Measurements from ENCODE around the gene DKK3. TPM values are rescaled to one million over a fixed set of nuclear protein-coding genes. Genes with fewer than 3 reads are reported as not detected.
A peak's percentile ranks its signal among the peaks of the same experiment; 100 is the strongest.

DKK3 gene
- total RNA-seq, 2 experiments from 2014 or later: not detected

DNA sequence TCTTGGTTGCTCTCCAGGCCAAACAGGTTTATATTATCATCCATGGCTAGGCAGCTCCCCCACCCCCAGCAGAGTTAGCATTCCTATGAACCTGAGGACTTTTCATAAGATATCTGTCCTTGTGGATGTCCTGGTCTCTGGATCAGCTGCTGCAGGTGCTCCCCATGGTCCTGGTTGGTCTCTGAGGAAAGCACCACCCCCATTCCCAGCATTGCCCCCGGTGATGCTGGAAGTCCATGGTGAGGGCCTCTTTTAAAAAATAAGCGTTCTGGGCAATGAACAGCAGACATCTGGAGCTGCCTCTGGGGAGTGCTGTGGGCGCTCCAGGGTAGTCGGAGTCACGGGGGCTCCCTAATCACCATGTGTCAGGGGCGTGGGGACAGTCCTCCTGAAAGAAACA is 26.6 kb downstream of the DKK3 start:
- H3K4me1 Mint-ChIP-seq: no peaks in the 10 kb centered on the region
- H3K4me3 Mint-ChIP-seq: no peak overlapping the region
- ChIA-PET CTCF (interaction anchor here (1.1 to 1.5 kb wide), 2 partner anchors 16 to 373 kb away, joined by 3 to 4 read pairs; no protein-coding TSS in a partner anchor), POLR2A (no interaction called here)
- H3K27ac Mint-ChIP-seq: no peak overlapping the region
- H3K27me3 Mint-ChIP-seq: no peaks in the 10 kb centered on the region
- no peaks in the 10 kb centered on the region for H3K9me3 Mint-ChIP-seq
- DNase-seq: no peak
- no peaks in the 10 kb centered on the region for H3K36me3 Mint-ChIP-seq (ENCODE audit: low read depth)

DNA sequence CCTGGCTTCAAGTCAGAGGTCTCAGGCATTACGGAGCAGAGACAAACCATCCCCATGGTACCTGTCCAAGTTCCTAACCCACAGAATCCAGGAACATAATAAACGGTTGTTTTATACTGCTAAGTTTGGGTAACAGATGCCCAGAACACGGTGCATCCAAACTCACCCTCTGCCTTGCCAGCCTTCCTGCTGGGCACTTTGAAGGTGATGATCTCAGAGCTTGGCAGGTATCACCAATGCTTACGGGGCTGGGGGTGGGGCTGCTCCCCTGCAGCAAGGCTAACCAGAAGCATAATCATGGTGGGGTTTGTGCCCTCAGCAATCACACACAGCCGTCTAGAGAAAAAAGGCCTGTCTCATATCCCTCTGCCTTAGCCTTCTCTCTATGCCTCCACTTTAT is 27.1 kb downstream of the DKK3 start:
- no peak for DNase-seq
- Mint-ChIP-seq H3K36me3 (ENCODE audit: low read depth) (no peaks in the 10 kb centered on the region), H3K4me3 (no peak overlapping the region), H3K27me3 (no peaks in the 10 kb centered on the region), H3K27ac (no peak overlapping the region), H3K4me1 (no peaks in the 10 kb centered on the region), H3K9me3 (no peaks in the 10 kb centered on the region)
- CTCF ChIA-PET: interaction anchor here (1.1 to 1.5 kb wide), 2 partner anchors 16 to 373 kb away, joined by 3 to 4 read pairs; no protein-coding TSS in a partner anchor
- POLR2A ChIA-PET: no interaction called here

DNA sequence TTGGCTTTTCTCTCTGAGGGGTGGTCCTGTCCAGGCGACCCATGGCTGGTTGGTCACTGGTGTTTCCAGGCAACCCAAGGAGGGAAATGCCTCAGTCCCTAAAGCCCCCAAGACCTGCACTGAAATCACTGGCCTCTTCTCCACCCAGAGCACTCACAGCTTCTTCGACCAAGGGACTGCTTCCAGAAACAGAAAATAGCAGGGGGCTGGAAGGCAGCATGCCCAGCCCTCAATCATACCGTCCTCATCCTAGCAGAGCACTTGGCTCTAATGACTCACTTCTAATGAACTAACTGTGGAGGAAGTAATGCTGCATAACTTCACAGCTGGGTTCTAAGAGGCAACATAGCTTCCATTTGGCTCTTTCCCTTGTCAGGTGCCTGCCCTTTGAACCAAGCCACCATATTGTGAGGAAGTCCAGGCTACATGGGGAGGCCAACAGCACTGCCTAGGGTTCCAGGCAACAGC is 27.6 kb downstream of the DKK3 start:
- CTCF ChIA-PET: interaction anchor here (1.3 kb wide), 1 partner anchor 15 kb away, joined by 3 read pairs; no protein-coding TSS in a partner anchor
- Mint-ChIP-seq H3K27me3 (no peaks in the 10 kb centered on the region), H3K27ac (no peak overlapping the region), H3K4me3 (no peak overlapping the region), H3K9me3 (no peaks in the 10 kb centered on the region), H3K36me3 (ENCODE audit: low read depth) (no peaks in the 10 kb centered on the region), H3K4me1 (peaks cover under 1% of the 10 kb centered on the region)
- POLR2A ChIA-PET: no interaction called here
- no peak for DNase-seq

DNA sequence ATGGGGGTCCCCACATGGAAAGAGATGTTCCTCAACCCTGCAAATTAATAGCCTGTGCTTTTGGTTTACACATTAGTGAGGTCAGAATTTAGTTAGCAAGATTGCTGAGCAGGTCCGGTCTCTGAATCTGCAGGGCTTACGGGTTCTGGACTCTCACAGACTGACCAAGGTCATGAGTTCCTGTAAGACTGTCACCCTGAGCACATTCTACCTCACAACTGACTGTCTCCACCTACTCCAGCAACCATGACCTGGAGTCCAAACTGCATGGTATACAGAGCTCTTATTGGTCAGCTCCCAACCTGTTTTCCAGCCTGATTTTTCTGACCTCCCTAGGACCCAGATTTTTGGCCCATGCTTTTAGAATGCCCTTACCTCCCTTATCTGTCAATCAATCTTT is 28.2 kb downstream of the DKK3 start:
- ChIA-PET CTCF (interaction anchor here (1.3 kb wide), 1 partner anchor 15 kb away, joined by 3 read pairs; no protein-coding TSS in a partner anchor), POLR2A (no interaction called here)
- H3K4me3 Mint-ChIP-seq: no peak overlapping the region
- DNase-seq: no peak
- H3K4me1 Mint-ChIP-seq: peaks cover 6% of the 10 kb centered on the region
- H3K9me3 Mint-ChIP-seq: no peaks in the 10 kb centered on the region
- H3K27ac Mint-ChIP-seq: no peak overlapping the region
- no peaks in the 10 kb centered on the region for H3K27me3 Mint-ChIP-seq
- H3K36me3 Mint-ChIP-seq (ENCODE audit: low read depth): no peaks in the 10 kb centered on the region

- Mint-ChIP-seq H3K27me3 (no peaks in the 10 kb centered on the region), H3K27ac (no peak overlapping the region), H3K4me3 (no peak overlapping the region), H3K36me3 (ENCODE audit: low read depth) (no peaks in the 10 kb centered on the region), H3K9me3 (no peaks in the 10 kb centered on the region), H3K4me1 (peaks cover 11% of the 10 kb centered on the region)
- POLR2A ChIA-PET: no interaction called here
- CTCF ChIA-PET: interaction anchor here (1.3 to 1.6 kb wide), 2 partner anchors 16 to 18 kb away, joined by 3 read pairs; no protein-coding TSS in a partner anchor
- no peak for DNase-seq
These were observed 28.8 kb downstream of the DKK3 start for GRCh38 chr11:11979488-11980117.

GRCh38 chr11:11978792-11979487 is 29.5 kb downstream of the DKK3 start:
- Mint-ChIP-seq H3K4me1 (peaks cover 15% of the 10 kb centered on the region), H3K36me3 (ENCODE audit: low read depth) (no peaks in the 10 kb centered on the region), H3K27me3 (no peaks in the 10 kb centered on the region), H3K27ac (no peak overlapping the region), H3K9me3 (no peaks in the 10 kb centered on the region), H3K4me3 (no peak overlapping the region)
- no peak for DNase-seq
- ChIA-PET CTCF (interaction anchor here (1.6 kb wide), 1 partner anchor 17 kb away, joined by 3 read pairs; no protein-coding TSS in a partner anchor), POLR2A (no interaction called here)

DNA sequence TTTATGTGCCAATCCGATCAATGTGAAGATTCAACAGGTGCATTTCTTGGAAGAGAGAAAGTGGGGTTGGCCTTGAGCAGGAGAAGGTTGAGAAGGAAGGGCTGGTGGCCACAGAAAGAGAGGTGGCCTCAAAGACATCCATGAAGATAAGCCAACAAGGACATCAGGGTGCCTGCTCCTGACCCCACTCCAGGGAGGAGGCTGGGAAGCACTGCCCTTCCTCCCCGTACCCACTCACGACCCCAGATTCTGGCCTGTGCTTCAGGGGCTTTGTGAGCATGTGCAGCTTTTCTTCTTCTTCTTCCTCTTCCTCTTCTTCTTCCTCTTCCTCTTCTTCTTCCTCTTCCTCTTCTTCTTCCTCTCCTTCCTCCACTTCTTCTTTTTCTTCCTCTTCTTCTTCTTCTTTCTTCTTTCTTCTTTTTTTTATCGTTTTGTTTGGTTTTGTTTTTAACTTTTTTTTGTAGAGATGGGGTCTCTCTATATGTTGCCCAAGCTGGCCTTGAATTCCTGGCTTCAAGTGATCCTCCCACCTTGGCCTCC is 30.3 kb downstream of the DKK3 start:
- DNase-seq: no peak
- H3K36me3 Mint-ChIP-seq (ENCODE audit: low read depth): no peaks in the 10 kb centered on the region
- peaks cover 15% of the 10 kb centered on the region for H3K4me1 Mint-ChIP-seq
- POLR2A ChIA-PET: no interaction called here
- no peak overlapping the region for H3K27ac Mint-ChIP-seq
- no peaks in the 10 kb centered on the region for H3K27me3 Mint-ChIP-seq
- H3K9me3 Mint-ChIP-seq: no peaks in the 10 kb centered on the region
- CTCF ChIA-PET: interaction anchor here (1.6 kb wide), 1 partner anchor 16 kb away, joined by 3 read pairs; no protein-coding TSS in a partner anchor
- no peak overlapping the region for H3K4me3 Mint-ChIP-seq

- Mint-ChIP-seq H3K4me3 (no peak overlapping the region), H3K9me3 (no peaks in the 10 kb centered on the region), H3K27ac (peak overlapping the region; percentile 68), H3K27me3 (no peaks in the 10 kb centered on the region), H3K4me1 (peaks cover 15% of the 10 kb centered on the region), H3K36me3 (ENCODE audit: low read depth) (no peaks in the 10 kb centered on the region)
- ChIA-PET POLR2A (interaction anchor here (0.7 kb wide), 1 partner anchor 12 kb away, joined by 3 read pairs; no protein-coding TSS in a partner anchor), CTCF (interaction anchor here (1.0 to 1.7 kb wide), 2 partner anchors 10 to 21 kb away, joined by 3 to 10 read pairs; no protein-coding TSS in a partner anchor)
- no peak for DNase-seq
These were observed 31.1 kb downstream of the DKK3 start for GRCh38 chr11:11977206-11977938.

GRCh38 chr11:11976481-11977127 is 31.8 kb downstream of the DKK3 start:
- peaks cover 15% of the 10 kb centered on the region for H3K4me1 Mint-ChIP-seq
- H3K9me3 Mint-ChIP-seq: no peaks in the 10 kb centered on the region
- CTCF ChIA-PET: interaction anchor here (1.0 to 1.7 kb wide), 3 partner anchors 10 to 20 kb away, joined by 3 to 10 read pairs (median 3); no protein-coding TSS in a partner anchor
- DNase-seq: no peak
- H3K4me3 Mint-ChIP-seq: no peak overlapping the region
- H3K36me3 Mint-ChIP-seq (ENCODE audit: low read depth): no peaks in the 10 kb centered on the region
- H3K27ac Mint-ChIP-seq: no peak overlapping the region
- POLR2A ChIA-PET: no interaction called here
- H3K27me3 Mint-ChIP-seq: no peaks in the 10 kb centered on the region

- no peaks in the 10 kb centered on the region for H3K9me3 Mint-ChIP-seq
- H3K27ac Mint-ChIP-seq: no peak overlapping the region
- H3K4me1 Mint-ChIP-seq: peaks cover 15% of the 10 kb centered on the region
- no peak for DNase-seq
- ChIA-PET POLR2A (no interaction called here), CTCF (interaction anchor here (1.2 to 1.7 kb wide), 3 partner anchors 8 to 1138 kb away, joined by 3 to 10 read pairs (median 3); no protein-coding TSS in a partner anchor)
- no peaks in the 10 kb centered on the region for H3K27me3 Mint-ChIP-seq
- no peaks in the 10 kb centered on the region for H3K36me3 Mint-ChIP-seq (ENCODE audit: low read depth)
- H3K4me3 Mint-ChIP-seq: no peak overlapping the region
These were observed 33.0 kb downstream of the DKK3 start for GRCh38 chr11:11975201-11976092.

DNA sequence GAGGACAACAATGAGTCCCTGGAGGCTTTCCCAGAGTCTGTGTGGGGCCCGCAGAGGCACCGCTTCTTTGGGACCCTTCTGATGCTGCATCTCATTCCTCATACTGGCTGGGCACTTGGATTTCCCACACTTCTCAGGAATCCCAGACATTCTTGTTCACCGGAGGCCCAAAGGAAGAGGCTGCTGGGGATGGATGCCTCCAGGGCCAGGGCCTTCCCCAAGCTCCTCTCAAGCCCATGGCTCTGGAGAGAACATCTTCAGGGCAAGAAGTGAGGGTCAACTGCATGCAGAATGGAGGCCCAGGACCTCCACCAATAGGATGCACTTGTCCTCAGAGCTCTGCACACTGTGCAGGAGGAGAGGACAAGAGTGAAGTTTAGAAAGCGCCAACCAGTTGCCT is 34.6 kb downstream of the DKK3 start:
- CTCF ChIA-PET: no interaction called here
- POLR2A ChIA-PET: no interaction called here
- Mint-ChIP-seq H3K4me1 (peaks cover 15% of the 10 kb centered on the region), H3K36me3 (ENCODE audit: low read depth) (no peaks in the 10 kb centered on the region), H3K27me3 (no peaks in the 10 kb centered on the region), H3K4me3 (no peak overlapping the region), H3K9me3 (no peaks in the 10 kb centered on the region), H3K27ac (no peak overlapping the region)
- DNase-seq: no peak
